ENCODE measurements around the gene OR6S1. TPM values are rescaled to one million over a fixed set of nuclear protein-coding genes. Genes with fewer than 3 reads are reported as not detected.

Gene OR6S1
- total and polyA plus RNA-seq, 4 donors, result not detected

GRCh38 chr14:20682435-20683124 is 41.1 kb upstream of the OR6S1 start:
- H3K4me1 ChIP-seq (ENCODE audit: control insufficient read depth in 4 of 4, insufficient read depth in 4 of 4, low read length in 3 of 4), result peaks cover 2 to 35% (median 22%) of the 10 kb centered on the region in 4 donors
- no peak for TF ChIP-seq RAD21 (IDR thresholded peaks at IDR 0.05)
- TF ChIP-seq EGR1 (IDR thresholded peaks at IDR 0.05; ENCODE audit: low read depth in 2 of 2), result peak in 1 of 2 donors; percentile 51
- TF ChIP-seq HNF4A (conservative IDR thresholded peaks at IDR 0.05), result peak in 1 of 2 donors; percentile 1
- peak; percentile 47 for TF ChIP-seq REST (IDR thresholded peaks at IDR 0.05)
- no peak for TF ChIP-seq FOXA2 (IDR thresholded peaks at IDR 0.05)
- TF ChIP-seq TAF1 (conservative IDR thresholded peaks at IDR 0.05), result peak; percentile 78
- no peak for TF ChIP-seq HNF4G (IDR thresholded peaks at IDR 0.05)
- TF ChIP-seq ZBTB33 (IDR thresholded peaks at IDR 0.05), result peak; percentile 65
- no peak for TF ChIP-seq FOXA1 (IDR thresholded peaks at IDR 0.05)
- peak; percentile 43 for TF ChIP-seq SP1 (IDR thresholded peaks at IDR 0.05)
- TF ChIP-seq RXRA (IDR thresholded peaks at IDR 0.05), result peak in 1 of 2 donors; percentile 46
- TF ChIP-seq JUND (IDR thresholded peaks at IDR 0.05), result peak; percentile 13 to 40
- TF ChIP-seq GABPA (IDR thresholded peaks at IDR 0.05 in 1 of 2, conservative IDR thresholded peaks at IDR 0.05 in 1 of 2), result peak; percentile 77 to 89
- peak; percentile 22 for TF ChIP-seq MAX (IDR thresholded peaks at IDR 0.05)
- no peak for TF ChIP-seq NR2F2 (IDR thresholded peaks at IDR 0.05)
- TF ChIP-seq YY1 (IDR thresholded peaks at IDR 0.05), result peak; percentile 17
- TF ChIP-seq CTCF (IDR thresholded peaks at IDR 0.05; ENCODE audit: low read depth, low read length, missing input control), result no peak
- TF ChIP-seq ATF3 (IDR thresholded peaks at IDR 0.05), result no peak
- WGBS, result under 1% methylated on average over 40 of the region's 40 CpGs
- peak overlapping the region; percentile 95 to 97 for H3K27ac ChIP-seq (ENCODE audit: low read depth in 1 of 2, low read length in 2 of 2)
- no peaks in the 10 kb centered on the region for H3K9me3 ChIP-seq (ENCODE audit: control insufficient read depth in 4 of 4, low read length in 3 of 4)
- no peaks in the 10 kb centered on the region for H3K36me3 ChIP-seq (ENCODE audit: control insufficient read depth in 4 of 4, insufficient read depth in 3 of 4, low read depth in 1 of 4, low read length in 3 of 4)
- H3K27me3 ChIP-seq (ENCODE audit: control insufficient read depth in 4 of 4, insufficient read depth in 4 of 4, low read length in 3 of 4), result no peaks in the 10 kb centered on the region
- H3K4me3 ChIP-seq (ENCODE audit: low read depth in 1 of 3, low read length in 3 of 3), result peak overlapping the region; percentile 71 to 97 (median 74)
- DNase-seq (ENCODE audit: low spot score), result peak; percentile 73
- H3K9ac ChIP-seq (ENCODE audit: low read depth in 1 of 2, low read length in 2 of 2), result peak overlapping the region; percentile 78 to 96
